Motor neuron (in vitro differentiated cells): ENCODE measurements around the gene SLC25A52. TPM values are rescaled to one million over a fixed set of nuclear protein-coding genes. Genes with fewer than 3 reads are reported as not detected.
A peak's percentile ranks its signal among the peaks of the same experiment; 100 is the strongest.
"Not testable (repeated sequence)": the region's sequence is repeated elsewhere in the genome, so short reads cannot be mapped to it uniquely, and the experiment has no call there.

ENCODE experiments used
- ATAC-seq, 8 experiments: fragments of 200-7000 bp; cut with Tn5 transposase; replicated peaks in 6 of 8; 2 replicates each; pipeline ENCODE4 v1.8.0; 2021; ENCODE audit warnings: mild to moderate bottlenecking in 8 of 8, moderate library complexity in 8 of 8
- H3K27ac ChIP-seq, 2 donors: fragments of 250-450 bp; sonication (Bioruptor Pico); 2 replicates each; pipeline ENCODE4 v1.9.0; 2021; ENCODE audit warnings: antibody characterized with exemption in 2 of 2, mild to moderate bottlenecking in 2 of 2, moderate library complexity in 1 of 2
- H3K4me1 ChIP-seq, 2 donors: fragments of 250-450 bp; sonication (Bioruptor Pico); replicated peaks in 1 of 2; 2 replicates each; pipeline ENCODE4 v1.6.1; 2021; ENCODE audit warnings: antibody characterized with exemption in 2 of 2, mild to moderate bottlenecking in 2 of 2, moderate library complexity in 1 of 2
- H3K4me3 ChIP-seq, 5 donors: fragments of 250-450 bp; sonication (Bioruptor Pico); 2 replicates each; pipeline ENCODE4 v1.9.0; 2021; ENCODE audit warnings: antibody characterized with exemption in 5 of 5, mild to moderate bottlenecking in 5 of 5, moderate library complexity in 4 of 5
- WGBS, 10 experiments: fragments of 450-650 bp; shearing (Covaris generic); methylation state at CpG; one replicate each; pipeline ENCODE4 v1.0.0; 2022; 5-methylcytosine and 5-hydroxymethylcytosine counted together
- in situ Hi-C, 9 experiments: fragments of 400-800 bp; cut with MboI; loops; one replicate each; pipeline ENCODE4 v1.15.0; 2021; ENCODE audit warnings: low sequenced_read_pairs in 9 of 9, low pct_unique_long_range_greater_than_20kb in 2 of 9; ENCODE audit not compliant: unreplicated experiment in 9 of 9
- total RNA-seq, 8 experiments: library from RNA; unstranded; fragments of 300-600 nt; gene quantifications; 2 replicates each; pipeline versions ENCODE4 v1.2.3 to v1.2.4, GENCODE V29; 2022

SLC25A52 gene
- total RNA-seq, 8 experiments from 2014 or later = 0.05 TPM; not detected in 7

DNA sequence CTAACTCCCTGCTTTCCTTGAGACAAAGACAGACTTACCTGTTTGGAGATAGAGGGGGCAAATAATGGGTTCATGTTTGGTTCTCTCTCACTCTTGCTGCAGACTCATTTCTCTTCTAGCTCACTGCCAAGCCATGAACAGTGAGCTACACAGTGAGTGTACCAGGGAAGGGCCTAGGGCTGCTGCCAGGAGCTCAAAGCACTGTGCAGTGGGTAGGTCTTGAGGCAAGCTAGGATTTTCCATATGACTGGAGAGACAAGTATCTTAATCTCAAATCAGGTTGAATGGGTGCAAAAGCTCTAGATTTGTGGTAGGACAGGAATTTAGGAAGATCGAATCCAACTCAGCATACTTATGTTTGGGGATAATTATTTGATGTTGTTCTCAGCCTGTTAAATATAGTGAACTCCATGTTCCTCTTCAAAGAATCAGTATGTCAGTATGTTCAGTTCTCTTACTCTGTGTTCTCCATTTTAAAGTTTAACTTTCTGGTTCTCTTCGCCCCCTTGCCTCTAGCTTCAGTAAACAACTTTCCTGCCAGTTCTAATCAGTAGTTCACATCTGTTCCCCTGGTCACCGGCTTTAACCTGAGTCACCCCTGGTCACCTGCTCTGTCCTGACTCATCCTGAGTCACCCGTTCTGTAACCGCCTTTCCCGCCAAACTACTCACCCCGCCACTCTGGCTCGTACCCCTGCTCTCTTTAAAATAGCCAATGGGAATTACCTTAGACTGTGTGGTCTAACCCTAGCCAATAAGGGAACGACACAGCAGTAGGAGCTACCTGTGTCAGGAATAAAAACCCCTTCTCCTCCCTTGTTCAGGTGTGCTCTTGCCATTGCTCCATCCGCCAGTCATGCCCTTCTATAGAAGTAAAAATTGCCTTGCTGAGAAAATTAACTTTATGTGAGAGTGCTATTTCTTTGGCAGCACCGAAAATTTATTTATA, 21.9 kb downstream of the SLC25A52 start:
- no peak overlapping the region for H3K27ac ChIP-seq
- H3K4me3 ChIP-seq = no peak overlapping the region
- 39 to 100% (median 89%) methylated on average over 1 to 10 of the region's 11 CpGs; no CpG with 5 or more reads in 2 of the 10 experiments for WGBS, 10 experiments
- in situ Hi-C loops = loop anchor here in 1 of 9 experiments (25.0 kb wide), 1 partner anchor 224 kb away; no protein-coding TSS in a partner anchor
- ATAC-seq = no peak
- no peaks in the 10 kb centered on the region for H3K4me1 ChIP-seq

DNA sequence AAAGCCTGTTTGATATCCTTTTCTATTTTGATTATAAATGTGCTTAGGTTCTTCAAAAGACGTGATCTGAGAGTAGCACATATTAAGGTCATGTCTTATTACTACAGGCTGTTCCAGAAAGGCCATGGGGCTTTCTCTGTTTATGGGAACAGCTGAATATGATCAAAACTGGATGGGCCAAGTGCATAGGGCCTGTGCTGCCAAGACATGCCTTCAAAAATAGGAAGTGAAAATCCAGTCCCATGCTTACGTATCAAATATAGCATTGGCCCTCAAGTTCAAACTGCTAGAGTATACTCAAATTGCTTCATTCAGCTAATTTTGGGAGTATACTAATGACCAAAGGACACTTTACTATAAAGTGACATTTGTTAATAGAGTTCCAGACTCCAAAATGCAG, 24.1 kb downstream of the SLC25A52 start:
- Histone ChIP-seq H3K27ac (no peak overlapping the region), H3K4me3 (no peak overlapping the region), H3K4me1 (no peaks in the 10 kb centered on the region)
- WGBS, 10 experiments = 0 to 100% (median 92%) methylated on average over 1 to 2 of the region's 2 CpGs; no CpG with 5 or more reads in 3 of the 10 experiments
- no peak for ATAC-seq
- in situ Hi-C loops = loop anchor here in 1 of 9 experiments (25.0 kb wide), 1 partner anchor 226 kb away; no protein-coding TSS in a partner anchor

- in situ Hi-C loops = loop anchor here in 1 of 9 experiments (25.0 kb wide), 1 partner anchor 231 kb away; no protein-coding TSS in a partner anchor
- ATAC-seq = no peak
- no peak overlapping the region for H3K4me3 ChIP-seq
- no peak overlapping the region for H3K27ac ChIP-seq
- 8 to 100% (median 59%) methylated on average over 1 to 3 of the region's 3 CpGs for WGBS, 10 experiments
- no peaks in the 10 kb centered on the region for H3K4me1 ChIP-seq
Observed at GRCh38 chr18:31731628-31732027, 29.1 kb downstream of the SLC25A52 start.

GRCh38 chr18:31729196-31729595, 31.5 kb downstream of the SLC25A52 start:
- in situ Hi-C loops = loop anchor here in 1 of 9 experiments (10.0 to 25.0 kb wide), 2 partner anchors 174 to 233 kb away; no protein-coding TSS in a partner anchor
- not testable (repeated sequence) for H3K4me3 ChIP-seq, H3K4me1 ChIP-seq, ATAC-seq, H3K27ac ChIP-seq
- WGBS, 10 experiments = 0 to 83% (median 63%) methylated on average over 1 to 2 of the region's 2 CpGs; no CpG with 5 or more reads in 1 of the 10 experiments

DNA sequence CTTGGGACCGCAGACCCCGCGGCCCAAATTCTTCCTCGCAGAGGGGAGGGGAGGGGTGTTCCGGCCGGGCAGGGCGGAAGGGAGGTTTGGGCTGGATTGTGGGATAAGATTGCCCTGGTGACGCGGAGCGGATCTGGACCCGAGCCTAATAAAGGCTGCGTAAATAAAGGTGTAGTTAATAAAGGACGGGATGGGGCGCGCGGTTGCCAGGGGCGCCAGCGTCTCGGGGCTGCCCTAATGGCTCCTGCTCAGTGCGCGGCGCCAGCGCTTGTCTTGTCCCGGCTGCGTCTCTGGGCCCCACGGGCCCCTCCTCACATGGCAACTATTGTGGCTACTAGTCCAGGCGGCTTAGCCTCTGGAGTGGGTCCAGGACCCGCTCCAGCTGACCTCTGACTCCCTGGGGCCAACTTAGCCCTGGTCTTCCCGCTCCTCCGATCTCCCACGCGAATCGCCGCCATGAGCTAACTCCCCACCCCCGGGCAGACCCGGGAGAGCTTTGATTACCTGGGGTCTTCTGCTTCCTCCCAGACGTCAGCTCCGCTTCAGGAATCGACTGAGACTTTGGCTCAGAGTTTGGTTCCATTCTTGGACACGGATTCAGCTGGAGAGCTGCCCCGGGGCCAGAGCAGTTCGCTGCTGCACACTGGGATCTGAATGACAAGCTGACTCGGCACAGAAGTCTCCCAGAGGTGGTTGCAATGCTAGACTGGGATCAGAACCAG, 36.5 kb downstream of the SLC25A52 start:
- in situ Hi-C loops = loop anchor here in 3 of 9 experiments (10.0 to 25.0 kb wide), 2 partner anchors 162 to 169 kb away; no protein-coding TSS in a partner anchor
- Histone ChIP-seq H3K27ac (no peak overlapping the region), H3K4me1 (no peaks in the 10 kb centered on the region), H3K4me3 (peak overlapping the region in 1 of 5 donors; percentile 4)
- ATAC-seq = peak in 3 of 8 experiments; percentile 29 to 53 (median 41)
- 0 to 100% (median 65%) methylated on average over 1 to 7 of the region's 43 CpGs; no CpG with 5 or more reads in 6 of the 10 experiments for WGBS, 10 experiments

- ATAC-seq = no peak
- WGBS, 10 experiments = 0 to 100% (median 65%) methylated on average over 1 to 6 of the region's 7 CpGs; no CpG with 5 or more reads in 6 of the 10 experiments
- Histone ChIP-seq H3K27ac (no peak overlapping the region), H3K4me3 (no peak overlapping the region), H3K4me1 (no peaks in the 10 kb centered on the region)
- in situ Hi-C loops = loop anchor here in 3 of 9 experiments (10.0 to 25.0 kb wide), 2 partner anchors 161 to 169 kb away; no protein-coding TSS in a partner anchor
Observed at GRCh38 chr18:31723639-31723989, 37.1 kb downstream of the SLC25A52 start.

DNA sequence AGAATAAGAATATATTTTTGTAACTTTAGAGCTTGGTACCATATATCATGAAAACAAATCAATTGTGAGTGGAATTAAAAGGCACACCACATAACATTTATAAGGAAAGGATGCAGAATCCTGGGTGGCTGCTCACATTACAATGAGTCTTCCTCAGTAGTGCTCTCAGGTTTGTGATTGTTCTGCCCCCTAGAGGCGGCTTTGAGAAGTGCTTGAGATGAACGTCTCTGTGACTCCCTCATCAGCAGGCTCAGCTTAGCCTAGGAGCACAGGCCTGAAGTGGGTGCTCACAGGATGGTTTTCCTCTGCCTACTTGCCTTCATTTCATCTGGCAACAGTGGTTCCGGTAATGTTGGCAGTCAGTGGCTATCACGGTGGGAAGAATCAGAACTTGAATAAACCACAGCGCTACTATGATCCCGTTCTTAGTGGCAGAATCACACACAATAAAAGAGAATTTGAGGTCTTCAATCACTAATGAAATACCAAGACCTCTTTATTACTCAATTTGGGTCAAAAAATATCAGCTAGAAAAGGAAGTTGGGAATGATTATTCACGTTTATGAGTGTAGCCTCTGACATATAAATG, 38.2 kb downstream of the SLC25A52 start:
- H3K4me3 ChIP-seq = no peak overlapping the region
- in situ Hi-C loops = loop anchor here in 3 of 9 experiments (10.0 to 25.0 kb wide), 2 partner anchors 160 to 168 kb away; no protein-coding TSS in a partner anchor
- 0 to 75% (median 48%) methylated on average over 2 to 6 of the region's 7 CpGs; no CpG with 5 or more reads in 1 of the 10 experiments for WGBS, 10 experiments

GRCh38 chr18:31721601-31722000, 39.1 kb downstream of the SLC25A52 start:
- in situ Hi-C loops = loop anchor here in 3 of 9 experiments (10.0 to 25.0 kb wide), 2 partner anchors 159 to 167 kb away; no protein-coding TSS in a partner anchor
- WGBS, 10 experiments = 40 to 100% (median 83%) methylated on average over 1 to 3 of the region's 3 CpGs; no CpG with 5 or more reads in 1 of the 10 experiments
- no peaks in the 10 kb centered on the region for H3K4me1 ChIP-seq
- no peak overlapping the region for H3K27ac ChIP-seq
- no peak overlapping the region for H3K4me3 ChIP-seq
- ATAC-seq = peak in 1 of 8 experiments; percentile 44

More for the DNA sequence above, 38.2 kb downstream of the SLC25A52 start:
- H3K27ac ChIP-seq = no peak overlapping the region
- H3K4me1 ChIP-seq = no peaks in the 10 kb centered on the region
- peak; percentile 86 to 100 (median 92) for ATAC-seq

- WGBS, 10 experiments = 14 to 100% (median 76%) methylated on average over 1 to 3 of the region's 7 CpGs; no CpG with 5 or more reads in 4 of the 10 experiments
- no peak overlapping the region for H3K27ac ChIP-seq
- peak in 2 of 8 experiments; percentile 43 to 50 for ATAC-seq
- no peaks in the 10 kb centered on the region for H3K4me1 ChIP-seq
- no peak overlapping the region for H3K4me3 ChIP-seq
- in situ Hi-C loops = loop anchor here in 3 of 9 experiments (10.0 to 25.0 kb wide), 2 partner anchors 159 to 166 kb away; no protein-coding TSS in a partner anchor
Observed at GRCh38 chr18:31720867-31721266, 39.8 kb downstream of the SLC25A52 start.

GRCh38 chr18:31719363-31720006, 41.2 kb downstream of the SLC25A52 start:
- 39 to 100% (median 80%) methylated on average over 1 to 6 of the region's 7 CpGs; no CpG with 5 or more reads in 4 of the 10 experiments for WGBS, 10 experiments
- in situ Hi-C loops = loop anchor here in 3 of 9 experiments (10.0 to 25.0 kb wide), 2 partner anchors 157 to 165 kb away; no protein-coding TSS in a partner anchor
- ATAC-seq = no peak
- Histone ChIP-seq H3K4me3 (no peak overlapping the region), H3K27ac (no peak overlapping the region), H3K4me1 (no peaks in the 10 kb centered on the region)

DNA sequence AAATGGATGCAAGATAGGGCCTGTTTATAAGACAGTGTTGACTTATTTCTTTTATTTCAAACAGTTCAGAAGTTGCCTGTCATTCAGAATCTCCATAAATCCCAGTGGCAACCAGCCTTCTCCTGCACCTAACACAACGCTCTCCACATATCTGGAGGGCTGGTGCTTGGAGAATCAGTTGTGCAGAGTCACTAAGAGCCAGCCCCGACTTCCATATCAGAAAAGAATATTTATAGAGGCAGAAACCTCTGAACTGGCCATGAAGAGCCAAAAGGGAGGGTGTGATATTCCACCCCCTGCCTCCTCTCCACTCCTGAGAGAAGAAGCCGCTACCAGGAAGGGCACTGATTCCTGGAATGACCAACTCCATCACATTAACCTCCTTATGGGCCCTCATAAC, 42.3 kb downstream of the SLC25A52 start:
- no peak overlapping the region for H3K4me3 ChIP-seq
- H3K4me1 ChIP-seq = no peaks in the 10 kb centered on the region
- WGBS, 10 experiments = 0 to 100% (median 76%) methylated on average over 1 to 3 of the region's 3 CpGs; no CpG with 5 or more reads in 2 of the 10 experiments
- in situ Hi-C loops = loop anchor here in 2 of 9 experiments (25.0 kb wide), 1 partner anchor 156 kb away; no protein-coding TSS in a partner anchor
- no peak for ATAC-seq
- H3K27ac ChIP-seq = no peak overlapping the region
